GM20000 (cell line): ENCODE data around the gene SET.

Experiments used
- DNase-seq: peaks from one replicate; pipeline ENCODE4 v3.0.0; 2012; ENCODE audit warnings: low spot score
- TF ChIP-seq, protein P1 (sequence below): IDR thresholded peaks from 2 replicates; pipeline ENCODE4 v1.5.1; 2012; ENCODE audit warnings: mild to moderate bottlenecking, control low read depth; ENCODE audit errors: extremely low read depth, missing control alignments

Gene SET

DNA sequence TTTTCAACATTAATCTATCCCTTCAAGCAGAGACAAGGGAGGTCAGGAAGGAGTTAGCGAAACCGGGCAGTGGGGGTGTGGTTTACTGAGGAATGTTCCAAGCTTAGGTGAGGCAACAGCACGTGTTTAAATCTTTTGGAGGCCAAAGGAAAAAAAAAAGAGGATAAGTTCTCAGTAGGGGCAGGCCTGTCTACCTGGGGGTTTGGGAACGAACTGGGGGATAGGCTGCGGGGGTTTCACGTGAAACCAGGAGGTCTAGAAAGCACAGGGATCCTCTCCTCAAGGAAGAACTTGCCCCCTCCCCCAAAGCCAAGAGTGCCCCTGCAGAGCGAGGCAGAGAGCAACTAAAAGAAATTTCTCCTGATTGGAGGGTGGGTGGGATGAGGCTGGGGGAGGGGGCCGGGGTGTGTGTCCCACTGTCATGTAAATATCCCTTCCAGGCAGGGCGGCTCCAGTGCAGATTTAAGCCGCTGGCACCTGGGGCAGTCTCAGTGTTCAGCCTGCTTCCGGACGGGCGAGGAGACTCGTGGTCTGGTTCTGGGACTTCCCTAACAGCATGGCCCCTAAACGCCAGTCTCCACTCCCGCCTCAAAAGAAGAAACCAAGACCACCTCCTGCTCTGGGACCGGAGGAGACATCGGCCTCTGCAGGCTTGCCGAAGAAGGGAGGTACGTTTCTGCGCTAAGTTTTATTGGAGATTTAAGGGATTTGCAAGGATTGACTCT is 5.5 kb upstream of the SET start:
- peak; percentile 46 for DNase-seq

DNA sequence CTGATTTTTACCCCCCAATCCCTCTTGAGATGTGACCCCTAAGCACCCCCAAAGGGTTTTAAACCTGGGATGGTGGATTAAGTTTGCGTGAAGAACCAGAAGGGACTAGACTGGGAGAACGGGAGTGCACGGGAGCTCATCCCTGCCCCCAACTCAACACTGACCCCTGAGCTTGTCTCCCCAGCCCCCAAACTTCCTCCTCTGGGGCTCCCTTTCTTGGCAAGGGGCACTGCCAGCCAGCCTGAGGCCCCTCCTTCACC is 5.0 kb upstream of the SET start:
- TF ChIP-seq, protein P1, sequence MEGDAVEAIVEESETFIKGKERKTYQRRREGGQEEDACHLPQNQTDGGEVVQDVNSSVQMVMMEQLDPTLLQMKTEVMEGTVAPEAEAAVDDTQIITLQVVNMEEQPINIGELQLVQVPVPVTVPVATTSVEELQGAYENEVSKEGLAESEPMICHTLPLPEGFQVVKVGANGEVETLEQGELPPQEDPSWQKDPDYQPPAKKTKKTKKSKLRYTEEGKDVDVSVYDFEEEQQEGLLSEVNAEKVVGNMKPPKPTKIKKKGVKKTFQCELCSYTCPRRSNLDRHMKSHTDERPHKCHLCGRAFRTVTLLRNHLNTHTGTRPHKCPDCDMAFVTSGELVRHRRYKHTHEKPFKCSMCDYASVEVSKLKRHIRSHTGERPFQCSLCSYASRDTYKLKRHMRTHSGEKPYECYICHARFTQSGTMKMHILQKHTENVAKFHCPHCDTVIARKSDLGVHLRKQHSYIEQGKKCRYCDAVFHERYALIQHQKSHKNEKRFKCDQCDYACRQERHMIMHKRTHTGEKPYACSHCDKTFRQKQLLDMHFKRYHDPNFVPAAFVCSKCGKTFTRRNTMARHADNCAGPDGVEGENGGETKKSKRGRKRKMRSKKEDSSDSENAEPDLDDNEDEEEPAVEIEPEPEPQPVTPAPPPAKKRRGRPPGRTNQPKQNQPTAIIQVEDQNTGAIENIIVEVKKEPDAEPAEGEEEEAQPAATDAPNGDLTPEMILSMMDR, result no peak

More for the DNA sequence above, 5.5 kb upstream of the SET start:
- TF ChIP-seq, protein P1, result no peak

DNA sequence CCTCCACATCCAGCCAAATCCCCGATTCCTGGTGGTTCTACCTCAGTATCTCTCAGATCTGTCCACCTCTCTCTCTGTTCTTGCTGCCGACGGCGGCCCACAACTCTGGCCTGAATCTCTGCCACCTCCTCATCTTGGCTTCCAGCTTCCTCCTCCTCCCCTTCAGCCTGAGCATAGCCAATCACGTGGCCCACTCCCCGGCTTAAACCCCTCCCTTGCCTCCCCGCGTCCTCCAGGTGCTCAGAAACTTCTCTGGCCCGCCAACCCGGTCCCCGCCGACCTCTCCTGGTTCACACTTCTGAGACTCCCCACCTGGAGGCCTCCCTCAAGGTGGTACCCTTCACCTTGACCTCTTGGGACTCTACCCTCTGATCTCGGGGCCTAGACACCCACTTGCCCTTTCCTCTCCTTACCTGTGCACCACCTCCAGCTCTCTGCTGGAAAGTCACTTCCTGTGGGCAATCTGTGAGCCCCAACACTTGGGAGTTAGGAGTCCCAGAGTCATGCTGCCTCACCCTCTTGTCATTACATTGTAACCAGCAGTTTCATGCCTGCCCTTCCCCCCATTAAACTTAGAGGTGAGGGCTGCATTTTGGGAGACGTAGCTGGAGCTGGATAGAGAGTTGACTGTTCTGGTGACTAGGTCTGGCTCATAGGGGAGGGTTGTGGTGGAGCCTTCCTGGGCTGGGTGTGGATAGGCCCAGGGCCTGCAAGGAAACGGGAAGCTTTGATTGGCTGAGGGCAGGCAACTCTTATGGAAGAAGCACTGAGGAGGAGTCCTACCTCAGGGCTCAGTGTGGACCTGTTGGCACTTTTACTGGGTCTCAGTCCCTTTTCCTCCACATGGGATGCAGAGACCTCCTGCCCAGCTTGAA is 4.5 kb upstream of the SET start:
- TF ChIP-seq, protein P1, result no peak
- DNase-seq, result peak; percentile 87

More for the DNA sequence above, 5.0 kb upstream of the SET start:
- DNase-seq, result no peak

DNA sequence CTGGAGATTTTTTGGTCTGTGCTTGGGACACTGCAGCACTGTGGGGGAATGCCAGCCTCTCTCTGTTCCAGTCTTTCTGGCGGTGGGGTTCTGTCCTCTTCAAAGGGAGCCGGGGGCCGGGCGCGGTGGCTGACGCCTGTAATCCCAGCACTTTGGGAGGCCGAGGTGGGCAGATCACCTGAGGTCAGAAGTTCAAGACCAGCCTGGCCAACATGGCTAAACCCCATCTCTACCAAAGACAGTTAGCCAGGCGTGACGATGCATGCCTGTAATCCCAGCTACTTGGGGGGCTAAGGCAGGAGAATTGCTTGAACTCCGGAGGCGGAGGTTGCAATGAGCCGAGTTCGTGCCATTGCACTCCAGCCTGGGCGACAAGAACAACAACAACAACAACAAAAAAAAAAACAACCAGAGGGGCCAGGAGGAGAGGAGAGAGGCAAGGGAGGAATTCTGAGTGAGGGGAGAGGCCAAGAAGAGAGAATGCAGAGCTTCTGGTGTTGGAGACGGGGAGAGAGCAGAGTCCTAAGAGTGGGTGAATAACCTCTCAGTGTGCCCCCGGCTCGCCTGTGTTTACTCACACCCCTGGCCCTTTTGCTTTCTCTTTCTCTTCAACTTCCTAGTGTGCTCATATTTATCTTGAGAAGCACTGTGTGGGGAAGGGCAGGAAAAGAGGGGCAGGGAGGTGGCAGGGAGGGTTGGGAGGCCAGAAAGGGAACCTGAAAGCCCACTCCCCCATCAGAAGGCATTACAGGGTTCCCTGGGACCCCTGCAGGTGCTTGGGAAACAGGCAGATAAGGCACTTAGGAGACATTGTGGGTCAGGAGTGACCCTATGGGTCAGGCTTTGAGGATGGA is 3.2 kb upstream of the SET start:
- peak; percentile 73 for DNase-seq
- TF ChIP-seq, protein P1, result no peak

DNA sequence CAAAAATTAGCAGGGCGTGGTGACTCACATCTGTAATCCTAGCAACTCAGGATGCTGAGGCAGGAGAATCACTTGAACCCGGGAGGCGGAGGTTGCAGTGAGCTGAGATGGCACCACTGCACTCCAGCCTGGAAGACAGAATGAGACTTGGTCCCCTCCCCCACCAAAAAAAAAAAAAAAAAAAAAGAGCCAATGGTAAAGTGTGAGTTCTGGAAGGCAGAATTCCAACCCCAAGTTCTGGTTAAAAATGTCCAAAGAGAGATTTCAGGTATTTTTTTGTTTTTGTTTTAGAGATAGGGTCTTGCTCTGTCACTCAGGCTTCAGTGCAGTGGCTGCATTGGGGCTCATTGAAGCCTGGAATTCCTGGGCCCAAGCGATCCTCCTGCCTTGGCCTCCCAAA is 1.6 kb upstream of the SET start:
- DNase-seq, result no peak
- TF ChIP-seq, protein P1, result no peak

DNA sequence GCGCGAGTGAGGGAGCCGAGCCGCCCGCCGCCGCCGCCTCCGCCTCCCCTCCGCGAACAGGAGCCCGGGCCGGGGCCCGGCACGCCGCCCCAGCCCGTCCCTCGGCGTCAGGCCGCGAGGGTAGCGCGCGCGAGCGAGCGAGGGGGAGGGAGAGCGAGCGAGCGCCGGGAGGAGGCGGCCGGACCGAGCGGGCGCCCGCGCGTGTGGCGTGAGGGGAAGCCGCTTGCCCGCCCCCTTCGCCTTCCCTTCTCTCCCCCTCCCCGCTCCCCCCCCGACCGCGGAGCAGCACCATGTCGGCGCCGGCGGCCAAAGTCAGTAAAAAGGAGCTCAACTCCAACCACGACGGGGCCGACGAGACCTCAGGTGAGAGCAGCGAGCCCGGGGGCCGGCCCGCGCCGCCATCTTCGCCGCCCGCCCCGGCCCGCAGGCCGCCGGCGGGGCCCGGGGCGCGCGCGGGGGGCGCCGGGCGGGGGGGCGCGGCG is 312 bp downstream of the SET start:
- no peak for DNase-seq
- TF ChIP-seq, protein P1, result no peak
